GM20431 (cell line): Measurements from ENCODE around the gene ZNF273.
"Not testable (repeated sequence)": the region's sequence is repeated elsewhere in the genome, so short reads cannot be mapped to it uniquely, and the experiment has no call there.

ENCODE experiments used
- in situ Hi-C: fragments of 300-500 bp; cut with MseI, MboI; formaldehyde crosslinking; loops from one replicate; pipeline ENCODE4 v1.15.0; 2020; ENCODE audit warnings: low sequenced_read_pairs; ENCODE audit not compliant: unreplicated experiment

ZNF273 gene

GRCh38 chr7:64902806-64903721 lies at the start of gene ZNF273:
Gene ZNF273 (plus strand): TSS chr7:64903273. CDS start chr7:64903318, 45 bp downstream.
- in situ Hi-C loops = no loop called here

GRCh38 chr7:64853679-64854078 lies 49.4 kb upstream of the ZNF273 start:
- in situ Hi-C loops = no loop called here

GRCh38 chr7:64854969-64855368 lies 48.1 kb upstream of the ZNF273 start:
- in situ Hi-C loops = no loop called here

GRCh38 chr7:64863021-64863420 lies 40.1 kb upstream of the ZNF273 start:
- in situ Hi-C loops = no loop called here

- in situ Hi-C loops = not testable (repeated sequence)
Measured at GRCh38 chr7:64863530-64863929, 39.5 kb upstream of the ZNF273 start.

GRCh38 chr7:64863969-64864368 lies 39.1 kb upstream of the ZNF273 start:
- in situ Hi-C loops = no loop called here

- in situ Hi-C loops = no loop called here
Measured at GRCh38 chr7:64867863-64868440, 35.1 kb upstream of the ZNF273 start.

GRCh38 chr7:64868499-64868898 lies 34.6 kb upstream of the ZNF273 start:
- in situ Hi-C loops = no loop called here

- in situ Hi-C loops = no loop called here
Measured at GRCh38 chr7:64869121-64869725, 33.9 kb upstream of the ZNF273 start.

- in situ Hi-C loops = no loop called here
Measured at GRCh38 chr7:64869912-64870562, 33.0 kb upstream of the ZNF273 start.

GRCh38 chr7:64870656-64871055 lies 32.4 kb upstream of the ZNF273 start:
- in situ Hi-C loops = no loop called here

- in situ Hi-C loops = no loop called here
Measured at GRCh38 chr7:64871761-64872160, 31.3 kb upstream of the ZNF273 start.

GRCh38 chr7:64872351-64873154 lies 30.5 kb upstream of the ZNF273 start:
- in situ Hi-C loops = no loop called here

- in situ Hi-C loops = no loop called here
Measured at GRCh38 chr7:64873155-64873500, 29.9 kb upstream of the ZNF273 start.

GRCh38 chr7:64873517-64873916 lies 29.6 kb upstream of the ZNF273 start:
- in situ Hi-C loops = no loop called here

GRCh38 chr7:64874114-64874513 lies 29.0 kb upstream of the ZNF273 start:
- in situ Hi-C loops = no loop called here

- in situ Hi-C loops = no loop called here
Measured at GRCh38 chr7:64874562-64875250, 28.4 kb upstream of the ZNF273 start.

- in situ Hi-C loops = no loop called here
Measured at GRCh38 chr7:64875258-64875657, 27.8 kb upstream of the ZNF273 start.

GRCh38 chr7:64875658-64876406 lies 27.2 kb upstream of the ZNF273 start:
- in situ Hi-C loops = no loop called here
